Hepatocyte (in vitro differentiated cells): Measurements from ENCODE around the gene DLG2. TPM values are rescaled to one million over a fixed set of nuclear protein-coding genes. Genes with fewer than 3 reads are reported as not detected.
"Not testable (repeated sequence)": the region's sequence is repeated elsewhere in the genome, so short reads cannot be mapped to it uniquely, and the experiment has no call there.

Experiments used
- DNase-seq: peaks from one replicate; pipeline ENCODE4 v3.0.0-alpha.2; 2016; ENCODE audit warnings: low spot score
- H2AFZ ChIP-seq: fragments of 200-600 bp; sonication (generic); 2 replicates; pipeline ENCODE4 v1.6.0; 2016; ENCODE audit warnings: antibody characterized with exemption, mild to moderate bottlenecking
- H3K27ac ChIP-seq: fragments of 200-600 bp; sonication (generic); 2 replicates; pipeline ENCODE4 v1.5.1; 2016; ENCODE audit warnings: mild to moderate bottlenecking
- H3K27me3 ChIP-seq: fragments of 200-600 bp; sonication (generic); 2 replicates; pipeline ENCODE4 v1.6.1; 2016
- H3K36me3 ChIP-seq: fragments of 200-600 bp; sonication (generic); replicated peaks from 2 replicates; pipeline ENCODE4 v1.5.1; 2016; ENCODE audit warnings: low read depth; ENCODE audit not compliant: insufficient read depth
- H3K4me1 ChIP-seq: fragments of 200-600 bp; sonication (generic); 2 replicates; pipeline ENCODE4 v1.5.1; 2016; ENCODE audit warnings: mild to moderate bottlenecking, moderate library complexity; ENCODE audit not compliant: insufficient read depth
- H3K4me2 ChIP-seq: fragments of 200-600 bp; sonication (generic); 2 replicates; pipeline ENCODE4 v1.6.0; 2016
- H3K4me3 ChIP-seq: fragments of 200-600 bp; sonication (generic); 2 replicates; pipeline ENCODE4 v1.5.1; 2016; ENCODE audit warnings: mild to moderate bottlenecking
- H3K79me2 ChIP-seq: fragments of 200-600 bp; sonication (generic); 2 replicates; pipeline ENCODE4 v1.6.0; 2017; ENCODE audit warnings: mild to moderate bottlenecking
- H3K9me2 ChIP-seq: fragments of 200-600 bp; sonication (generic); replicated peaks from 2 replicates; pipeline ENCODE4 v1.6.0; 2017; ENCODE audit warnings: mild to moderate bottlenecking; ENCODE audit not compliant: insufficient read depth
- H3K9me3 ChIP-seq: fragments of 200-600 bp; sonication (generic); 2 replicates; pipeline ENCODE4 v1.5.1; 2016; ENCODE audit warnings: low read depth, mild to moderate bottlenecking
- H4K20me1 ChIP-seq: fragments of 200-600 bp; sonication (generic); 2 replicates; pipeline ENCODE4 v1.6.0; 2016; ENCODE audit warnings: mild to moderate bottlenecking; ENCODE audit not compliant: insufficient read depth, poor library complexity, severe bottlenecking
- EZH2 ChIP-seq: fragments of 200-600 bp; sonication (generic); IDR thresholded peaks from 2 replicates; pipeline ENCODE4 v1.6.1; 2016; ENCODE audit warnings: antibody characterized with exemption, mild to moderate bottlenecking, borderline replicate concordance
- EZH2phosphoT487 ChIP-seq: fragments of 200-600 bp; sonication (generic); IDR thresholded peaks from one replicate; pipeline ENCODE4 v1.6.1; 2018; ENCODE audit warnings: antibody characterized with exemption, mild to moderate bottlenecking, low read depth, moderate library complexity; ENCODE audit not compliant: unreplicated experiment, severe bottlenecking
- WGBS: methylation state at CpG from one replicate; pipeline ENCODE4 v1.1.6; 2016; ENCODE audit warnings: low lambda C conversion rate; ENCODE audit errors: missing lambda C conversion rate; 5-methylcytosine and 5-hydroxymethylcytosine counted together
- polyA plus RNA-seq: library from polyadenylated mRNA; unstranded; fragments of >200 nt; fragmentation: Nextera tagmentation; extraction: Ambion mirVana; gene quantifications from 2 replicates; pipeline ENCODE4 v1.2.1, GENCODE V29; 2016
- total RNA-seq: library from RNA; depleted of rRNA; stranded (reverse); fragments of >200 nt; gene quantifications from 2 replicates; pipeline ENCODE4 v1.2.3, GENCODE V29; 2014
- TF ChIP-seq, protein P1 (sequence below): fragments of 200-600 bp; sonication (generic); IDR thresholded peaks from 2 replicates; pipeline ENCODE4 v1.5.1; 2016; ENCODE audit warnings: antibody characterized with exemption, mild to moderate bottlenecking; ENCODE audit not compliant: poor library complexity

The DLG2 gene
- total and polyA plus RNA-seq, 2 experiments from 2014 or later, result 2.6 to 6.8 TPM

- WGBS, result 71% methylated on average over 2 of the region's 2 CpGs
- no peaks in the 10 kb centered on the region for H3K79me2 ChIP-seq
- TF ChIP-seq, protein P1, sequence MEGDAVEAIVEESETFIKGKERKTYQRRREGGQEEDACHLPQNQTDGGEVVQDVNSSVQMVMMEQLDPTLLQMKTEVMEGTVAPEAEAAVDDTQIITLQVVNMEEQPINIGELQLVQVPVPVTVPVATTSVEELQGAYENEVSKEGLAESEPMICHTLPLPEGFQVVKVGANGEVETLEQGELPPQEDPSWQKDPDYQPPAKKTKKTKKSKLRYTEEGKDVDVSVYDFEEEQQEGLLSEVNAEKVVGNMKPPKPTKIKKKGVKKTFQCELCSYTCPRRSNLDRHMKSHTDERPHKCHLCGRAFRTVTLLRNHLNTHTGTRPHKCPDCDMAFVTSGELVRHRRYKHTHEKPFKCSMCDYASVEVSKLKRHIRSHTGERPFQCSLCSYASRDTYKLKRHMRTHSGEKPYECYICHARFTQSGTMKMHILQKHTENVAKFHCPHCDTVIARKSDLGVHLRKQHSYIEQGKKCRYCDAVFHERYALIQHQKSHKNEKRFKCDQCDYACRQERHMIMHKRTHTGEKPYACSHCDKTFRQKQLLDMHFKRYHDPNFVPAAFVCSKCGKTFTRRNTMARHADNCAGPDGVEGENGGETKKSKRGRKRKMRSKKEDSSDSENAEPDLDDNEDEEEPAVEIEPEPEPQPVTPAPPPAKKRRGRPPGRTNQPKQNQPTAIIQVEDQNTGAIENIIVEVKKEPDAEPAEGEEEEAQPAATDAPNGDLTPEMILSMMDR, result no peak
- TF ChIP-seq EZH2 (no peak), EZH2phosphoT487 (no peak)
- H3K36me3 ChIP-seq, result no peaks in the 10 kb centered on the region
- no peak overlapping the region for H3K4me3 ChIP-seq
- no peak overlapping the region for H3K27ac ChIP-seq
- H3K4me1 ChIP-seq, result no peaks in the 10 kb centered on the region
- H3K9me2 ChIP-seq, result no peaks in the 10 kb centered on the region
- DNase-seq, result no peak
- no peak overlapping the region for H3K4me2 ChIP-seq
- H3K9me3 ChIP-seq, result no peaks in the 10 kb centered on the region
- H2AFZ ChIP-seq, result no peak overlapping the region
- no peaks in the 10 kb centered on the region for H3K27me3 ChIP-seq
- no peaks in the 10 kb centered on the region for H4K20me1 ChIP-seq
These were observed 2199.2 kb downstream of the DLG2 start for GRCh38 chr11:83427943-83428342.

- H3K9me2 ChIP-seq, result no peaks in the 10 kb centered on the region
- no peak for DNase-seq
- 76% methylated on average over 2 of the region's 2 CpGs for WGBS
- H3K9me3 ChIP-seq, result no peaks in the 10 kb centered on the region
- no peaks in the 10 kb centered on the region for H3K36me3 ChIP-seq
- H4K20me1 ChIP-seq, result no peaks in the 10 kb centered on the region
- H3K79me2 ChIP-seq, result no peaks in the 10 kb centered on the region
- H3K27me3 ChIP-seq, result no peaks in the 10 kb centered on the region
- no peak overlapping the region for H3K4me2 ChIP-seq
- no peak overlapping the region for H3K27ac ChIP-seq
- TF ChIP-seq EZH2phosphoT487 (no peak), EZH2 (no peak)
- TF ChIP-seq, protein P1, result no peak
- no peaks in the 10 kb centered on the region for H3K4me1 ChIP-seq
- no peak overlapping the region for H3K4me3 ChIP-seq
- H2AFZ ChIP-seq, result no peak overlapping the region
These were observed 2199.6 kb downstream of the DLG2 start for GRCh38 chr11:83427501-83427900.

DNA sequence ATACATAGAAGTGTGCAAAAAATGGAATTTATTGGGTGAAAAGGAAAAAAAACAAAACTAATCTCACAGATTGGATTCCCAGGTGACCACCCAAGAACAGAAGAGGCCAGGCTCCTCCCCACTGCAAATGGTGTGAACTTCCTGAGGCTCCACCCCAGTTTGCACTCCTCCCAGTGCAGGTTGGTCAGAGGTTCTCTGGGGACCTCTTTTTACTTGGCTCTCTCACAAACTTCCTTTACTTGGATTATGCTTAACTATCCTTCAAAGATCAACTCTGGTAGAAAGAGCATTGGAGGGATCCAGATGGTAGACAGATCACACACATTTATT is 2202.0 kb downstream of the DLG2 start:
- TF ChIP-seq EZH2 (no peak), EZH2phosphoT487 (no peak)
- TF ChIP-seq, protein P1, result no peak
- Histone ChIP-seq H3K4me2 (no peak overlapping the region), H3K27me3 (no peaks in the 10 kb centered on the region)

GRCh38 chr11:83424376-83425136 is 2202.6 kb downstream of the DLG2 start:
- DNase-seq, result no peak
- Histone ChIP-seq H3K27me3 (no peaks in the 10 kb centered on the region), H3K79me2 (no peaks in the 10 kb centered on the region), H3K4me2 (no peak overlapping the region), H3K4me1 (no peaks in the 10 kb centered on the region), H2AFZ (no peak overlapping the region), H3K27ac (no peak overlapping the region), H4K20me1 (no peaks in the 10 kb centered on the region), H3K36me3 (no peaks in the 10 kb centered on the region), H3K9me3 (no peaks in the 10 kb centered on the region), H3K4me3 (no peak overlapping the region), H3K9me2 (no peaks in the 10 kb centered on the region)
- TF ChIP-seq EZH2 (no peak), EZH2phosphoT487 (no peak)
- TF ChIP-seq, protein P1, result no peak
- 42% methylated on average over 2 of the region's 2 CpGs for WGBS

More for the DNA sequence above, 2202.0 kb downstream of the DLG2 start:
- H4K20me1 ChIP-seq, result no peaks in the 10 kb centered on the region
- H3K4me3 ChIP-seq, result no peak overlapping the region
- H3K79me2 ChIP-seq, result no peaks in the 10 kb centered on the region
- H3K9me2 ChIP-seq, result no peaks in the 10 kb centered on the region
- no peak overlapping the region for H3K27ac ChIP-seq
- no peaks in the 10 kb centered on the region for H3K4me1 ChIP-seq
- no peaks in the 10 kb centered on the region for H3K36me3 ChIP-seq
- no peak overlapping the region for H2AFZ ChIP-seq
- no peak for DNase-seq
- no peaks in the 10 kb centered on the region for H3K9me3 ChIP-seq

GRCh38 chr11:83422641-83423040 is 2204.5 kb downstream of the DLG2 start:
- H3K9me3 ChIP-seq, H3K27ac ChIP-seq, H3K79me2 ChIP-seq, H3K4me2 ChIP-seq, H4K20me1 ChIP-seq, H3K9me2 ChIP-seq, H2AFZ ChIP-seq, H3K4me1 ChIP-seq, H3K4me3 ChIP-seq, DNase-seq, H3K36me3 ChIP-seq, H3K27me3 ChIP-seq: not testable (repeated sequence)
- WGBS, result 94% methylated on average over 5 of the region's 5 CpGs
